ENCODE measurements around the gene HLA-DMA.

HLA-DMA gene

GRCh38 chr6:32974016-32974333 lies 21.1 kb upstream of the HLA-DMA start:
- no peak for DNase-seq

- peak; percentile 43 for DNase-seq
These were observed 20.5 kb upstream of the HLA-DMA start for GRCh38 chr6:32973144-32974015.

- DNase-seq, result no peak
These were observed 19.7 kb upstream of the HLA-DMA start for GRCh38 chr6:32972353-32973143.

DNA sequence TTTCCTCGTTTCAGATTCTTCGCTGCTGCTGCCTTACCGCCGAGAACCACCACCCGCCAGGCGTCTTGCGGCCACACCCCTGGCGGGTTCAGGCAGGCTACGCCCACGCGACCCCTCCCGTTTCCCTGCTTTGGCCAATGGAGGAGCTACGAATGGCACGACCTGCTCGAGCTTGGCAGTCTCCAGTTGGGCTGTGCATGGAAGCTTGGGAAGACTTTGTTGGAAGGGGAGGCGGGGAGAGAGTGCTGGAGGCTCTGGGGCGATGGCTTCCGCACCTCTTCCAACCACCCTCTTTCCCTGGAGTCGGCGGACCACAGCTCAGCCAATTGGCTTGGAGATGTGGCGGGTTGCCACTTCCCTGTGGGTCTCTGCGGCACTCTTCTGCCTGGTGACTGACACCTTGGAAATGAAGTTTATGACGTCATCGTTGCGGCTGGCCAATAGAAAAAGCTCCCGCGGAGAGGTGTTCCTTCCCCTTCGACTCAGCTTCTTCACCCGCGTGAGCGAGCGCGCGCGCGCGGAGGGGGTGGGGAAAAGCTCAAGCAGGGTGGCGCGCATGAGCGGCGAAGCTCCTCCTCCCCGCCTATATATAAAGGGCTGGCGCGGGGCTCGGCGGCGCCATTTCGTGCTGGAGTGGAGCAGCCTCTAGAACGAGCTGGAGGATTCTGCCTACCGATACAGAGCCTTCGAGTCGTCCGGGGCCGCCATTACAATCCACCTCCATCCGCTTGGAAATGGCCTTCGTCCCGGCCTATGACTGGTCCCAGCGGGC lies 18.9 kb upstream of the HLA-DMA start:
- DNase-seq, result peak; percentile 97

DNA sequence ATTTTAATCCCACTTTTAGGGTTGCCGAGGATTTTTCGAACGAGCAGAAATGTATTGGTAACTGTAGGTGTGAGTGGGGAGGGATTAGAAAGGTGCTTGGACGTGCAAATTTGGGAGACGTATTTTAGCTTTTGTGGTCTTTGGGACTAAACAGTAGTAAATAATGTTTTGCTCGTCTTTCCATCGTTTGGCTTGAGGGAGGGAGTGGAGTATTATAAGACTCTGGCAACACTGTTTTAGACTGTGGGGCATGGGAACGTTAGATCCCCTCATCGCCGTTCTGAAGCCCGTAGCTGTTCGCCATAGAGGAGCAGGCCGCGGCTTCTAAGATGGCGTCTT lies 18.3 kb upstream of the HLA-DMA start:
- DNase-seq, result no peak

DNA sequence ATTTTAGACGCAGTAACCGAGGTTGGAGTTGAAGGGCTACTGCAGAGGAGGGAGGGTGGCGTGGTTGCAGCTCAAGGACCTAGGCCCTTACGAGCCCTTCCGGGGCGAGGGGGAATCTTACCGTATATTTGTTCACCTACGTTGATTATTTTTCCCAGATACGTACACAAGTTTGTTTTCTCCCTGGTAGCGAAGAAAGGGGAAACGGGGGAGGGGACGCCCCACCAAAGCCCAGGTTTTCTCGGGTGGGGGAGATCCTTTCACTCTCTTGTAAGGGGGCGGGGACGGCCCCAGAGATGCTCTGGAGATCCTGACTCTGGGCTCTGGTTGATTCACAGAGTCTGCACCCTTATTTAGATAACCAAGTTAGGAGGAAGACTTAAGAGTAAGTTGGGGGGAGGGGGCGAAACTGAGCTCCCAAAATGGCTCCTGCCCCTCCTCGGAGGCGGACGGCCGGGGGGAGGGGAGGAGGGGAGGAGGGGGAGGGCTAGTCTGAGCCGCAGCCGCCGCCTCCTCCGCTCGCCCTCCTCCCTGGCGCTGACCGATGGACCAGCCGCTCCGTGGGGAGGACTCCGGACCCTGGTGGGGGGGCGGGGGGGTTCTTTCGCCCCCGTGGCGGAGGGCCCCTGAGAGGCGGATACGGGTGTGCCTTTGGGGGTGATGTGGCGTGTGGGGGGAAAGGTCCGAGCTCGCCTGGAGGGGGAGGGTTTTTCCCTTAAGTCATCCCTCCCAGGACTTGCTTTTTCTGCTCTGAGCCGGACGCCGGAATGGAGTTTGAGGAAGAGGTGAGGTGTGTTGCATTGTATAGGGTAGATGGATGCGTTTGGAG lies 17.7 kb upstream of the HLA-DMA start:
- peak; percentile 63 for DNase-seq

DNA sequence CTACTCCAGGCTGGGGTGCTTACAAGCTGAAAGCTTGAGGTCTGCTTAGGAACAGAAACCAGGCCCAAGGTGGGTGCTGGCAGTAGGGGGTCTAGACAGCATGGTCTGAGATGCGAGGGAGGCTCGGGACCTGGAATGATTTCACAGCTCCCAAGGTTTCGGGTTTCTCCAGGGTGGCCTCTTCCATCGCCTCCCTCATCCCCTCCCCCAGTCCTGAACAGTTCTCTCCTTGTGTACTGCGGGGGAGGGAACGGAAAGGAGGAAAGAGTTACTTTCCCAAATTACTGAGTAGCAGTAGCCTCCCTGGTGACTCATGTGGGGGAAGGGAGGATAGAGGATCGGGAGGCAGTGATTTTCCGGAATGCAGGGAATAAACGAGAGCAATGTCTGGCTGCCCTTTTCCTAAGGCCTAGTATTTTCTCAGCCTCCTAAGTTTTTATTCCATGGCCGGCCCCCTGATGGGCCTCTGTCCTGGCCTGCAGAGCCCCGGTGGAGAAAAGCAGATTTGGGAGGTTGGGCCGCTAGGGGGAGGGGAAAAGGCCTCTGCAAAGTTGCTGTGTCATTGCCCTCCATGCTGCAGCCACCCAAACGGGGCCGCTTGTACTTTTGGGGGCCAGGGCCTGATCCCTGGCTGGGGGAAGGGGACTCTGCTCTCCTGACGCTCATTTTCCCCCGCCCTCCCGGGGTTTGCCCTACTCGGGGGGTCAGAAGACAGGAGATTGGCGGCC lies 17.0 kb upstream of the HLA-DMA start:
- DNase-seq, result peak; percentile 57

DNA sequence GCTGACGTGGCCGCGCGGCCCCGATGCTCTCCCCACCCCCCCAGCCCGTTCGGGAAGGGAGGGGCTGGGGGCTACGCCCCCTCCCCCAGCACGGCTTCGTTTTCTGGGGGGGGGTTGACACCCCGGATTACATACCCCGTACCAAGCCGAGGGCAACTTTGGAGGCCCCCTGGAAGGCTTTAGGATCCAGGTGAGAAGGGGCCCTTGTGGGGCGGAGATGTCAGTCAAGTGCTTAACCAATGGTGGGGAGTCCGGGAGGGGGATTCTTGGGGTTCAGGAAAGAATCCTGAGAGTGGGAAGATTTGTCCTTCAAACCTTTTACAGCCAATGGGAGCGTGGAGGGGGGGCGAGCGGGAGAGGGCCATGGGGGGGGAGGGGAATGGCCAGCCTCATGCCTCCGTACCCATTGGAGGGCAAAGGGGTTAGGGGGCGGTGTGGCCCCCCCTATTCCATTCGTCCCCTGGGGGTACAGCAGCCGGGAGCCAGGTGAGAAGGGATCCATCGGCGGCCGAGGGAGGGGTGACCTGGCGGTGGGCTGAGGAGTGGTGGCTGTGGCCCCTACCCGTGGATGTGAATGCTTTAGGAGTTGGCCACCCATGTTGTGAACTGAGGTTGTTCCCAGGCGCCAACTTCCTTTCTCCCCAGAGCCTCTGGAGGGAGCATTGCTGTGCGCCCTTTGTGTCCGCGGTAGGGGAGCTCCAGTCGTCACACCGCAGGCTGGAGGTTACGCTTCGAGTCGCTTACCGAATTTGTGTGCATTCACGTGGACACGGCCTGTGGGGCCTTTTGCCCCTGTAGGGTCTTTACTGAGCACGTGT lies 16.2 kb upstream of the HLA-DMA start:
- DNase-seq, result peak; percentile 66

DNA sequence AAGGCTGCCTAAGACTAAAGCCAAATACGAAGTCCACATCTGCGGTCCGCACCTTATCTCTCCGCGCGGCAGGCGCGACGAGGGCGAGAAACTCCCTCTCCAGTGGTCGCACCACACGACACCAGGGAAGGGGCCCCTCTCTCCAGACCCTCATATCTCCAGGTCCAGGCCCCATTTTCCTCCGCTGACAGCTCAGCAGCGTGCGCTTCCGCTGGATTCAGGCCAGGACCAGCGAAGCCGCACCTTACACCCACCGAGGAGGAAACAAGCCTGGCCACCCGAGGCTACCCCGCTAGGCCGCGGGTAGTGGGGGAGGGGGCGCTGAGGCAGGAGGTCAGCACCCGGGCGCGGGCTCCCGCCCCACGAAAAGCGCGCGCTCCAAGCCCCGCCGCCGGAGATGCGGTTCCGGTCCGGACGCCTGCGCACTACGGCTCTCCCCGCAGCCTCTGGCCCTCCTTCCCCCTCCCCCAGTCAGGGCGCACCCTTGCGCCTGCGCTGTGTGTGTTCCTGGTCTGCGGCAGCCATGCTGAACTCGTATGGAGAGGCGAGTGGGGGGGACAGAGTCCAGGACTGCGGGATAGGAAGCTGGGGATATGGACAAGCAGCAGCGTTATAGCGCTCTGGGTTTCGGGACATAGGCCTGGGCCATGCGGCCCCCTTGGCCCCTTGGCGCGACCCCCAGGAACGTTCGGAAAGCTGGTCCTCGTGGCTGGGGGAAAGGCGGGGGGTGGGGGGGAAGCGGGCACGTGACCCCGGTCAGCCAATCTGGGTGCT lies 15.4 kb upstream of the HLA-DMA start, which contains the start of gene BRD2:
Gene BRD2, plus strand, starts transcription at position 502 of the 774 bp plus-strand sequence. CDS start 4,305 bp downstream, outside the sequence.
- peak; percentile 93 for DNase-seq

GRCh38 chr6:32967151-32968091 lies 14.5 kb upstream of the HLA-DMA start:
- peak; percentile 49 for DNase-seq

- no peak for DNase-seq
These were observed 11.9 kb upstream of the HLA-DMA start for GRCh38 chr6:32964776-32965175.

GRCh38 chr6:32963866-32964265 lies 11.0 kb upstream of the HLA-DMA start:
- DNase-seq, result no peak

DNA sequence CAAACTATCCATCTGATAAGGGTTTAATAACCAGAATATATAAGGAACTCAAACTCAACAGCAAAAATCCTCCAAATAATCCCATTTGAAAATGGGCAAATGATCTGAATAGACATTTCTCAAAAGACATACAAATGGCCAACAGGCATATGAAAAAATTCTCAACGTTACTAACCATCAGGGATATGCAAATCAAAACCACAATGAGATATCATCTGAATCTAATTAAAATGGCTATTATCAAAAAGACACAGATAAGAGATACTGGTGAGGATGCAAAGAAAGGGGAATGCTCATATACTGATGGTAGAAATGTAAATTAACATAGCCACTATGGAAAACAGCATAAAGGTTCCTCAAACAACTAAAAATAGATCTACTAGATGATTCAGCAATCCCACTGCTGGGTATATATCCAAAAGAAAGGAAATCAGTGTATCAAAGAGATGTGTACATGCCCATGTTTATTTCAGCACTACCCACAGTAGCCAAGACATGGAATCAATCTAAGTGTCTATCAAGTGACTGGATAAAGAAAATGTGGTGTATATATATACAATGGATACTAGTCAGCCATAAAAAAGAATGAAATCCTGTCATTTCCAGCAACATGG lies 9.4 kb upstream of the HLA-DMA start:
- no peak for DNase-seq

- no peak for DNase-seq
These were observed 7.7 kb upstream of the HLA-DMA start for GRCh38 chr6:32960563-32960962.

GRCh38 chr6:32956176-32956575 lies 3.3 kb upstream of the HLA-DMA start:
- no peak for DNase-seq

DNA sequence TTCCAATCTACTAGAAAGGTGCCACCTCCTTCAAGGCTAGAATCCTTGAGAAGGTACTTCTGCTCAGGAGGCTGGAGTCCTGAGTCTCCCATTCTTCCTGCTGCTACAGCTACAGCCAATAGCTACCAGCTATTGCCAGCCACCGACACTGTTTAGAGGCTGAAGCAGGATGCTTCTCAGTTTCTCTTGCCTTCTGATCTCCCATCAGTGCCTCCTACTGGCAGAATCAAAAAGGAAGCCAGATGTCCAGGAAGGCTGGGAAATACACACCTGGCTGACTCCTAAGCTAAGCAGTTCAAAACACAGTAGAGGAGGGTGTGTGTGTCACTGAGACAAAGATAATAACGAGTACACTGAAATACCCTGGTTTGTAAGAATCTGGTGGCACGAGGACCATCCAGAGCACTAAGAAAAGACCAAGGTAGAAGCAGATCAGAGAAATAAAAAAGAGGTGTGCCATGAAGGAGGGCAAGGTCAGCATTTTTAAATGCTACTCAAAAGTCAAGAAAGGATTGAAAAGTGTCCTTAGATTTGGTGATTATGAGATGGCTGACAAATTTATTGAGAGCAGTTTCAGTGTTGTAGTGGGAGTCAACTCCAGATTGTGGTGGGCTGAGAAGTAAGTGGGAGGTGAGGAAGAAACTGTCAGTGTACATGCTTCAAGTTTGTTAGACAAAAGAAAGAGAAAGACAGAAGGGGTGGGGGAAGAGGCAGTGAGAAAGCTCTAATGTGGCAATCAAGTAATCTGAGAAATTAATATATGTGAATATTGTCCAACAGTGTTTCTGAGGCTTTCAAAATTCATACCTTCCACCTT lies 2.3 kb upstream of the HLA-DMA start:
- no peak for DNase-seq

- DNase-seq, result no peak
These were observed 1.4 kb upstream of the HLA-DMA start for GRCh38 chr6:32954267-32954666.

DNA sequence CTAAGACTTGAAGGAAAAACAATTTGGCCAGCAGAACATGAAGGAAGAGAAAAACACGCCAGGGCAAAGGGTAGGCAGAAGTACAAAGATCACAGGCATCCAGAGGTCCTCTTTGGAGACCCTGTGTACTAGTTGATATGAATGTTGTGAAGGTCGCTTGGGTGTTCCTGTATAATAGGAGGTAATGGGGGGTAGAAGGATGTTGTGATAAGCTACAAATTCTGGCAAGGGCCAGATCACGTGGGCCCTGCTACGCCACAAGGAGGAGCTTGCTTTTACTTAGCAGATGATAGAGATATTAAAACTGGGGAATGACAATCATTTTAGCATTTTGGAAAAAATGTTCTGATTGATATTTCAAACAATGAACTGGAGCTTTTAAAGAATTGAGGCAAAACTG lies 878 bp upstream of the HLA-DMA start:
- DNase-seq, result no peak
